GM23248 (cell line): Measurements from ENCODE around the gene NAV2.

Source experiments
- EZH2 ChIP-seq: fragments of 200-600 bp; sonication (generic); IDR thresholded peaks from 2 replicates; pipeline ENCODE4 v1.6.1; 2018; ENCODE audit warnings: antibody characterized with exemption, mild to moderate bottlenecking; ENCODE audit not compliant: insufficient read depth, poor library complexity, severe bottlenecking
- EZH2phosphoT487 ChIP-seq: fragments of 200-600 bp; sonication (generic); IDR thresholded peaks from 2 replicates; pipeline ENCODE4 v1.6.1; 2018; ENCODE audit warnings: antibody characterized with exemption, moderate library complexity, mild to moderate bottlenecking, low read depth; ENCODE audit not compliant: insufficient read depth

DNA sequence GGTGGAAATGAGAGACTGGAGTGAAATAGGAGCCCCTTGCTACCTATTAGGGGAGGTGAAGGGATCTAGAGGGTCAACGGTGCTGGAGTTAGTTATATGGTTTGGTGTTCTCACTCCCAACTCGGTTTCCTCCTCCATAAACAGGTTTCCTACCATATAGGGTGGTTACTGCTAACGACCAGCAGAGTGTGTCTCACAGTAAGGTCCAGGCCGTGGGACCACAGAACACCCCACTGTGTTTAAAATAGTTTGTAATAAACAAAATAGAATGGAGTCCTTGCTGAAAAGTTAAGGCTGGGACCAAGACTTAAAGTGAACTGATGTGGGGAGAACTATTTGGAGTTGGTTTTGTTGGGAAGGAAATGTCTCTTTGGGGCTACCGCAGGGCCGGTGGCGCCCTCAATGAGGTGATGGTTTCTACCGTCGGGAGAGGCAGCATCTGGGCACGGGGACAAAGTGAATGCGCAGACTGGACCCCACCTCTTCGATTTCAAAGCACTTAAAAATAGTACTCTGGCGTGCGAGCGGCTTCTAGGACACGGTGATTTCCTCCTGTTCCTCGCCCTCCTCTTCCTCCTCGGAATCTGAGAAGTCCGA, 443.1 kb downstream of the NAV2 start:
- peak; percentile 35 for TF ChIP-seq EZH2
- no peak; the same call in 1 of the 2 replicates for TF ChIP-seq EZH2phosphoT487
